NT2/D1 (cell line): ENCODE measurements around the gene SKIDA1.

ENCODE experiments used
- SUZ12 ChIP-seq: IDR thresholded peaks from 2 replicates; pipeline ENCODE4 v1.6.1; 2011; ENCODE audit not compliant: insufficient read length, insufficient read depth; ENCODE audit errors: extremely low read depth
- YY1 ChIP-seq: IDR thresholded peaks from 2 replicates; pipeline ENCODE4 v1.6.1; 2011; ENCODE audit not compliant: insufficient read length, insufficient read depth

GRCh38 chr10:21464134-21464533, 61.3 kb downstream of the SKIDA1 start:
- TF ChIP-seq YY1: no peak
- no peak for TF ChIP-seq SUZ12
